Loucy (cell line): ENCODE measurements around the gene NPTN.

Experiments
- H2AFZ ChIP-seq: fragments of 200-600 bp; sonication (generic); 2 replicates; pipeline ENCODE4 v1.6.0; 2016; ENCODE audit warnings: antibody characterized with exemption, mild to moderate bottlenecking, low read length, moderate library complexity
- H3F3A ChIP-seq: fragments of 200-600 bp; 2 replicates; pipeline ENCODE4 v1.6.0; 2016; ENCODE audit warnings: antibody characterized with exemption, low read depth, mild to moderate bottlenecking
- H3K27me3 ChIP-seq: fragments of 200-600 bp; sonication (generic); 2 replicates; pipeline ENCODE4 v1.6.1; 2014; ENCODE audit warnings: low read length, mild to moderate bottlenecking; ENCODE audit not compliant: insufficient read depth, poor library complexity, severe bottlenecking
- H3K36me3 ChIP-seq: fragments of 200-600 bp; sonication (generic); 2 replicates; pipeline ENCODE4 v1.6.1; 2016; ENCODE audit warnings: low read length; ENCODE audit not compliant: insufficient read depth
- H3K4me1 ChIP-seq: fragments of 200-600 bp; sonication (generic); 2 replicates; pipeline ENCODE4 v1.5.1; 2014; ENCODE audit warnings: low read length, mild to moderate bottlenecking; ENCODE audit not compliant: insufficient read depth, poor library complexity, severe bottlenecking
- H3K4me2 ChIP-seq: fragments of 200-600 bp; sonication (generic); 2 replicates; pipeline ENCODE4 v1.6.0; 2014; ENCODE audit warnings: antibody characterized with exemption, low read length, low read depth, mild to moderate bottlenecking; ENCODE audit not compliant: poor library complexity, severe bottlenecking
- H3K4me3 ChIP-seq: fragments of 200-600 bp; sonication (generic); 2 replicates; pipeline ENCODE4 v1.5.1; 2014; ENCODE audit warnings: low read length, mild to moderate bottlenecking, mixed read lengths; ENCODE audit not compliant: poor library complexity, severe bottlenecking
- H3K79me2 ChIP-seq: fragments of 200-600 bp; sonication (generic); 2 replicates; pipeline ENCODE4 v1.6.1; 2014; ENCODE audit warnings: low read length; ENCODE audit not compliant: insufficient read depth
- H3K9ac ChIP-seq: fragments of 200-600 bp; sonication (generic); 2 replicates; pipeline ENCODE4 v1.6.0; 2014; ENCODE audit warnings: mild to moderate bottlenecking, low read depth, low read length, moderate library complexity; ENCODE audit not compliant: poor library complexity, severe bottlenecking
- H3K9me2 ChIP-seq: fragments of 200-600 bp; sonication (generic); replicated peaks from 2 replicates; pipeline ENCODE4 v1.6.1; 2016; ENCODE audit warnings: low read depth, low read length, mixed read lengths
- H3K9me3 ChIP-seq: fragments of 200-600 bp; sonication (generic); 2 replicates; pipeline ENCODE4 v1.6.1; 2014; ENCODE audit warnings: mild to moderate bottlenecking, antibody characterized with exemption, low read length, low read depth; ENCODE audit not compliant: insufficient read depth
- H4K20me1 ChIP-seq: fragments of 200-600 bp; sonication (generic); 2 replicates; pipeline ENCODE4 v1.6.0; 2014; ENCODE audit warnings: antibody characterized with exemption, low read length, mild to moderate bottlenecking; ENCODE audit not compliant: insufficient read depth, poor library complexity, severe bottlenecking
- CTCF ChIP-seq: fragments of 200-600 bp; sonication (generic); conservative IDR thresholded peaks from 2 replicates; pipeline ENCODE4 v1.5.1; 2014; ENCODE audit warnings: mild to moderate bottlenecking, antibody characterized with exemption, low read length
- EZH2phosphoT487 ChIP-seq: fragments of 200-600 bp; IDR thresholded peaks from 2 replicates; pipeline ENCODE4 v1.6.1; 2018; ENCODE audit warnings: antibody characterized with exemption, mild to moderate bottlenecking, moderate library complexity, borderline replicate concordance

NPTN gene

GRCh38 chr15:73584699-73585420 lies 48.3 kb downstream of the NPTN start:
- Histone ChIP-seq H3K9ac (no peak overlapping the region), H2AFZ (no peak overlapping the region), H3K4me2 (no peak overlapping the region), H4K20me1 (no peaks in the 10 kb centered on the region), H3F3A (no peaks in the 10 kb centered on the region), H3K4me3 (no peak overlapping the region), H3K9me2 (no peaks in the 10 kb centered on the region), H3K27me3 (no peaks in the 10 kb centered on the region), H3K9me3 (no peaks in the 10 kb centered on the region), H3K4me1 (no peaks in the 10 kb centered on the region), H3K36me3 (peaks cover 82% of the 10 kb centered on the region; the same call in 1 of the 2 replicates), H3K79me2 (no peaks in the 10 kb centered on the region)
- TF ChIP-seq EZH2phosphoT487: no peak
- no peak for TF ChIP-seq CTCF

GRCh38 chr15:73583544-73583943 lies 49.6 kb downstream of the NPTN start:
- no peaks in the 10 kb centered on the region for H3K4me1 ChIP-seq
- no peaks in the 10 kb centered on the region for H3F3A ChIP-seq
- no peaks in the 10 kb centered on the region for H3K27me3 ChIP-seq
- no peak overlapping the region for H3K4me2 ChIP-seq
- H3K9ac ChIP-seq: no peak overlapping the region
- no peak overlapping the region for H3K4me3 ChIP-seq
- no peaks in the 10 kb centered on the region for H3K9me2 ChIP-seq
- no peak overlapping the region for H2AFZ ChIP-seq
- H3K79me2 ChIP-seq: no peaks in the 10 kb centered on the region
- no peaks in the 10 kb centered on the region for H3K9me3 ChIP-seq
- H3K36me3 ChIP-seq: peaks cover 70% of the 10 kb centered on the region; the same call in 1 of the 2 replicates
- TF ChIP-seq EZH2phosphoT487 (no peak), CTCF (no peak)
- no peaks in the 10 kb centered on the region for H4K20me1 ChIP-seq

- Histone ChIP-seq H3K36me3 (peaks cover 68% of the 10 kb centered on the region; the same call in 1 of the 2 replicates), H4K20me1 (no peaks in the 10 kb centered on the region), H3K9ac (no peak overlapping the region), H3K4me3 (no peak overlapping the region), H3K27me3 (no peaks in the 10 kb centered on the region), H3K4me2 (no peak overlapping the region), H3F3A (no peaks in the 10 kb centered on the region), H3K9me3 (no peaks in the 10 kb centered on the region), H3K4me1 (no peaks in the 10 kb centered on the region), H2AFZ (no peak overlapping the region), H3K79me2 (no peaks in the 10 kb centered on the region), H3K9me2 (no peaks in the 10 kb centered on the region)
- no peak for TF ChIP-seq CTCF
- no peak for TF ChIP-seq EZH2phosphoT487
Observed at GRCh38 chr15:73582851-73583379, 50.3 kb downstream of the NPTN start.
